ENCODE measurements around the gene CACNA1C.
"Not testable (repeated sequence)": the region's sequence is repeated elsewhere in the genome, so short reads cannot be mapped to it uniquely, and the experiment has no call there.

CACNA1C gene

GRCh38 chr12:2074792-2075191 is 22.0 kb downstream of the CACNA1C start:
- no peak for DNase-seq (ENCODE audit: low spot score)

- DNase-seq (ENCODE audit: low spot score): no peak
These were observed 22.9 kb downstream of the CACNA1C start for GRCh38 chr12:2075508-2076195.

DNA sequence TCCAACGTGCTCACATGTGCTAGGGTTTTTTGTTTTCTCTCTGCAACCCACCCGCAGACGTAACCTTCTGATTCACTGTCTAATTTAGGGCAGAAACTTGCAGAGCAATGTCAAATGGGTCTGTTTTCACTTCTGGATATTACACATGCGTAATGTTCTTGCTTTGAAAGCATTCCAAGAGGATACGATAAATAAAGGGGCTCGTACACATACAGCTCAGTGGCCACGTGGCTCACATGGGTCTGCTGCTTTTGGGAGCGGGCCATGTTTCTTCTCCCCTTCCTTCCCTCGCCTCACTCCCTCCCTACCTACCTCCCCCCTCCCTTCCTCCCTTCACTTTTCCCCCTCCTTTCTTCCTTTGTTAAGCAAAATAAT is 23.4 kb downstream of the CACNA1C start:
- DNase-seq (ENCODE audit: low spot score): no peak

GRCh38 chr12:2076728-2077127 is 23.9 kb downstream of the CACNA1C start:
- no peak for DNase-seq (ENCODE audit: low spot score)

- DNase-seq (ENCODE audit: low spot score): no peak
These were observed 27.8 kb downstream of the CACNA1C start for GRCh38 chr12:2080604-2081003.

GRCh38 chr12:2082321-2082720 is 29.5 kb downstream of the CACNA1C start:
- DNase-seq (ENCODE audit: low spot score): no peak

GRCh38 chr12:2083008-2083407 is 30.2 kb downstream of the CACNA1C start:
- DNase-seq (ENCODE audit: low spot score): no peak

- DNase-seq (ENCODE audit: low spot score): no peak
These were observed 30.8 kb downstream of the CACNA1C start for GRCh38 chr12:2083561-2083960.

- no peak for DNase-seq (ENCODE audit: low spot score)
These were observed 31.9 kb downstream of the CACNA1C start for GRCh38 chr12:2084553-2085296.

DNA sequence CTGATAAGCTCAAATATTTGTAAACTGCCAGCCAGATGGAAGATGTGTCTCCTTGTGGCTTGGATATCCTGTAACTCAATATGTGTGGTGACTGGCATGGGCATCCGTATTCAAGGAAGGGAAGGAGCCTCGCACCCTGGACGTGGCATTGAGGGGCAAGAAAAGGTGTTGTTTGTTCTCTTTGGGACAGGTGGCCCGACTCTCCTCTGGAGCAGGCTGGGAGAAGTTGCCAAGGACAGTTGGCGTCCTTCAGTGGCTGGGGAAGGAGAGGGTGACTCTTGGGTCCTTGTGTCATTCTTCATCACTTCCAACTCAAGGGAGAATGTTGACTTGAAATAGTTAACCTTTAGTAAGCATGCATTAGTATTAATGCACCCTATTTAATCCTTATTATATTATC is 39.6 kb downstream of the CACNA1C start:
- no peak for DNase-seq (ENCODE audit: low spot score)

DNA sequence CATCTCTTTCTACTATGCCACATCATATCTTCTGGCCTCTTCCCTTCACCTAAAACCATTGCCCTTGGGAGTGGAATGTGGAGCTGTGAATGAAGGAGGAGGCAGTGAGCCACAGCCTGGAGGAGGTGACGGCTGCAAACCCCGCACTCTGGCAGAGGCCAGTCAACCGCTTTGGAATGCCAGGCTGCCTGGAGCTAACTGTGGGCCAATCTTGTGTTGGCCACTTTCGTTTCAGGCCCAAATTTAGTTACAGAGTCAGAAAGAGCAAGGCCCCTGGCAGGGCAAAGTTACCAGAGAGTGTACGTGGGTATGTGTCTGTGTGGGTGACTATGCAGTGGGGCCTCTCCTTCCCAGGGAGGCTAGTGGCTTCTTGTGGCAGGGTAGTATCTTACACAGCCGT is 40.1 kb downstream of the CACNA1C start:
- no peak for DNase-seq (ENCODE audit: low spot score)

DNA sequence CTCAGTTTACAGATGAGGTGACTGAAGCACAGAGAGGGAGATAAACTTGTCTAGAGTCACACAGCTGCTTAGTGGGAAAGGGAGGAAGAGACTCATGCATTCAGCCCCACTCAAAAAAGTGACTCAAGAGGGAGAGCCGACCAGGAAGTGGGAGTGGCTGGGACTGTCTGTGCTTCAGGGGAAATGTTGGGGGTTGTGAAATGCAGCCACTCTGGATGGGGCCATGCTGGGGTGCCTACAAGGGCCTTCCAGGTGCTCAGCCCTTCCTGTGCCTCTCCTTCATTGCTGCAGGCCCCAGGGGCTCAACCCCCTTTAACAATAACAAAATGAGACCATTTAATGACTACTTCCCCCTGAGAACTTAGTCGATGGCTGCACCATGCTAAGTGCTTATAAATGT is 41.8 kb downstream of the CACNA1C start:
- DNase-seq (ENCODE audit: low spot score): no peak

DNA sequence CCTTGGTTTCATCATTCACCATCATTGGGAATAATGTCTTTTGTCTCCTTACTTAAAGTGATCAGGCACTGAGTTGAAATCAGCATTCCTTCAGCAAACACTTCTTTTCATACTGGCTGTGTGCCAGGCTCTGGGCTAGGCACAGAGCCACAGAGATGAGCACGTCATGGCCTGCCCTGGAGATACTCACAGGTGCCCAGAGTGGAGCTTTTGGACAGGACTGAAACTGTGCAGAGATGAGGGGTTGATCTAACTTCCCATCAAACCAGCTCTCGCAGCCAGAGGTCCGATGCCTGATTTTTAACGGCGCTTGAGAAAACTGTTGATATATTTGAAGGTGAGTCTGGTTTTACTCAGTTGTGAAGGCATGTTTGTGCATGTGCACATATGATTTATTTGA is 43.1 kb downstream of the CACNA1C start:
- DNase-seq (ENCODE audit: low spot score): no peak

- no peak for DNase-seq (ENCODE audit: low spot score)
These were observed 44.8 kb downstream of the CACNA1C start for GRCh38 chr12:2097617-2098016.

- no peak for DNase-seq (ENCODE audit: low spot score)
These were observed 46.1 kb downstream of the CACNA1C start for GRCh38 chr12:2098852-2099251.

DNA sequence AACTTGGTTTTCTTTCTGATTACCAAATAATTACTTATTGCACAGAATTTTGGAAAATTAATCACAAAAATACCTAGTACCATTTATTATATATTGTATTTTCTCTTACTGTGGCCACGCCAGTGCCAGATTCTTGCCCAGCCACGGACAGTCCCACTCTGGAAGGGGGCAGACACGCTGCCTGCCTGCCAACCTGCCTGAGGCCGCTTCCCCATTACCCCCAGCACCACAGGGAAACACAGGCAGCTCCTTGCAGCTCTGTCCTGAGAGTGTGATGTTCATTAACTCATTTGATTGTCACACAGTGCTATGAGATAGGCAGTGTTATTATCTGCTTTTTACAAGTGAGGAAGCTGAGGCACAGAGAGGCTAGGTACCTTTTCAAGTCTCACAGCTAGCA is 46.8 kb downstream of the CACNA1C start:
- DNase-seq (ENCODE audit: low spot score): no peak

GRCh38 chr12:2101359-2101758 is 48.6 kb downstream of the CACNA1C start:
- DNase-seq (ENCODE audit: low spot score): no peak

DNA sequence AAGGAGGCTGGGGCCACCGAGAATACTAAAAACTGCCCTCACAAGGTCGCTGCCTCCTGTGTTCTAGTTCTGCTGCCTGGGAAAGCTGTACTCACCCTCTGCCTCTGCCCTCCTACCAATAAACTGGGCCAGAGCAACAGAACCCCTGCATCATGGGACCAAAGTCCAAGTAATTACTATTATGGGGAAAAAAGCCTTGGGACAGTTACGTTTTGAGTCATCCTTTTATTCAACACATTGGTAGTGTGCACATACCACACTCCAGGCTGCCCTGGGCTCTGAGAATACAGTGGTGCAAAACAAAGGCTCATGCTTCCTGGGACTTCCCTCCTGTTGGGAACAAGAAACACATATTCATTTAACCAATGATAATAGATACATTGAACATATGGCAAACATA is 49.0 kb downstream of the CACNA1C start:
- DNase-seq (ENCODE audit: low spot score): no peak

DNA sequence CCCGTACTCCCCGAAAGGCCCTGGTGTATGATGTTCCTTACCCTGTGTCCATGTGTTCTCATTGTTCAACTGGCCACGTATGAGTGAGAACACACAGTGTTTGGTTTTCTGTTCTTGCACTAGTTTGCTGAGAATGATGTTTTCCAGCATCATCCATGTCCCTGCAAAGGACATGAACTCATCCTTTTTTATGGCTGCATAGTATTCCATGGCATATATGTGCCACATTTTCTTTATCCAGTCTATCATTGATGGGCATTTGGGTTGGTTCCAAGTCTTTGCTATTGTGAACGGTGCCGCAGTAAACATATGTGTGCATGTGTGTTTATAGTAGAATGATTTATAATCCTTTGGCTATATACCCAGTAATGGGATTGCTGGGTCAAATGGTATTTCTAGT is 49.9 kb downstream of the CACNA1C start:
- DNase-seq (ENCODE audit: low spot score): not testable (repeated sequence)

DNA sequence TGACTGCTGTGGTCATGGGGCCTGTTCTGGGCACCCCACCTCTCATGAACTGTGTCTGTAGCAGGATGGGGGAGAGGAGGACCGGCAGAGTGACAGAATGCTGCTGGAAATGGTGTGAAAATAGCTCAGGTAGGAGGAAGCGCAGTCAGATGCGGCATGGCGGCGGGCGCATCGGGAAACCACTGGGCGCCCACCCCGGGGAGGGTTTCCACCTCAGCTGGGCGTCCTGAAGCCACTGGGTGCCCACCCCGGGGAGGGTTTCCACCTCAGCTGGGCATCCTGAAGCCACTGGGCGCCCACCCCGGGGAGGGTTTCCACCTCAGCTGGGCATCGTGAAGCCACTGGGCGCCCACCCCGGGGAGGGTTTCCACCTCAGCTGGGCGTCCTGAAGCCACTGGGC is 52.6 kb downstream of the CACNA1C start:
- not testable (repeated sequence) for DNase-seq (ENCODE audit: low spot score)

DNA sequence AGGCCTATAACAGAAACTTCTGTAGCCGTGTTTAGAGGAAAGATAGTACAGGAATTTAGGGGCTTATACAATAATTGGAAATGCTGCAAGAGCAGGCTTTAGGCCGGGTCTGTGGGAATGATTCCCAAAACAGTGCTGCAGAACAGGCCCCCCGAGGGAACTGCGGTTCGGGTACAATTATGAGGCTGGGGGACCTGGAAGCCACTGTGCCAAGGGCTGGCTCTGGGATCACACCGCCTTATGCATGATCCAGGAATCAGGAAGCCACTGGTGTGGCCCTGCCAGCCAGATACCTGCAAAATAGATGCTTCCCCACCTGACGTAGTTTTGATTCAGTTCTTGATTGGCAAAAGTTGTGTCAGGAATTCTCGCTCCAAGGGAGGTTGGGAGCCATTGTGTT is 55.4 kb downstream of the CACNA1C start:
- DNase-seq (ENCODE audit: low spot score): no peak

- no peak for DNase-seq (ENCODE audit: low spot score)
These were observed 56.3 kb downstream of the CACNA1C start for GRCh38 chr12:2108975-2109671.

DNA sequence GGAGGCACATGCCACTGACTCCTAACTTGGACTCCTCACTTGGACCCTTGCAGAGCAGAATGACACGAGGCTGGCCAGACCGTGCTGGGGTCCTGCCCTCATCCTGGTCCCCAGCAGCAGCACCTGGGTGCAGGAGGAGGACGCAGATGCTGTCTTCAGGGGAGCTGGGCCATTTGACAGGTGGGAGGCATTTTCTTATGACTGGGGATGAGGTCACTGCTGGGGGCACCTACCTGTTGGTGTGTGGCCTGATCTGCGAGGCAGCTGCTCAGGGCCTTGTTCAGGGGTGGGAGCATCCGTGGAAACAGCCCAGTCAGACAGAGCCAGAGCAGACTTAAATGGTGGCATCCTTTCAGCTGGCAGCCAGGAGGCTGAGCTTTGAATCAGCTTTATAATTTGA is 57.3 kb downstream of the CACNA1C start:
- no peak for DNase-seq (ENCODE audit: low spot score)

Measured in SK-N-DZ (cell line).